OCI-LY7 (cell line): ENCODE measurements around the gene CETN1.

ENCODE experiments used
- CTCF ChIP-seq: fragments of 200-600 bp; sonication (generic); conservative IDR thresholded peaks from 2 replicates; pipeline ENCODE4 v1.5.1; 2014; ENCODE audit warnings: mild to moderate bottlenecking, antibody characterized with exemption, low read length, moderate library complexity, mixed read lengths
- EZH2phosphoT487 ChIP-seq: fragments of 200-600 bp; sonication (generic); IDR thresholded peaks from 2 replicates; pipeline ENCODE4 v1.6.1; 2018; ENCODE audit warnings: low read depth, borderline replicate concordance, mild to moderate bottlenecking, mixed run types, antibody characterized with exemption, low read length, moderate library complexity, mixed read lengths

- TF ChIP-seq CTCF (no peak), EZH2phosphoT487 (no peak)
These were observed 942 bp upstream of the CETN1 start for GRCh38 chr18:579238-579637.
